Stimulated activated naive CD8-positive, alpha-beta T cell treated with anti-CD3 and anti-CD28 coated beads, Interleukin-15, Interleukin-2, amounts not matched to agents 100 ng/mL and 50 ng/mL, for 24 hours (primary cell): ENCODE data around the gene DLG2.

Experiments
- H3K27ac Mint-ChIP-seq: one replicate; pipeline ENCODE4 v1.8.0; 2021; ENCODE audit warnings: mild to moderate bottlenecking, mixed read lengths
- H3K27me3 Mint-ChIP-seq: one replicate; pipeline ENCODE4 v1.8.0; 2021; ENCODE audit warnings: mixed read lengths
- H3K36me3 Mint-ChIP-seq: one replicate; pipeline ENCODE4 v1.8.0; 2021; ENCODE audit warnings: low read depth, mixed read lengths
- H3K4me1 Mint-ChIP-seq: one replicate; pipeline ENCODE4 v1.8.0; 2021; ENCODE audit warnings: low read depth, mixed read lengths
- H3K4me3 Mint-ChIP-seq: one replicate; pipeline ENCODE4 v1.8.0; 2021; ENCODE audit warnings: mild to moderate bottlenecking, mixed read lengths
- H3K9me3 Mint-ChIP-seq: one replicate; pipeline ENCODE4 v1.8.0; 2021; ENCODE audit warnings: mixed read lengths

The DLG2 gene

GRCh38 chr11:84260862-84261261 lies 1366.3 kb downstream of the DLG2 start:
- Mint-ChIP-seq H3K4me3 (no peak overlapping the region), H3K36me3 (no peaks in the 10 kb centered on the region), H3K4me1 (no peaks in the 10 kb centered on the region), H3K27me3 (no peaks in the 10 kb centered on the region), H3K9me3 (no peaks in the 10 kb centered on the region), H3K27ac (no peak overlapping the region)

- H3K27me3 Mint-ChIP-seq, result no peaks in the 10 kb centered on the region
- H3K36me3 Mint-ChIP-seq, result no peaks in the 10 kb centered on the region
- no peaks in the 10 kb centered on the region for H3K9me3 Mint-ChIP-seq
- H3K27ac Mint-ChIP-seq, result no peak overlapping the region
- H3K4me3 Mint-ChIP-seq, result no peak overlapping the region
- H3K4me1 Mint-ChIP-seq, result no peaks in the 10 kb centered on the region
These were observed 1370.5 kb downstream of the DLG2 start for GRCh38 chr11:84256618-84257017.

GRCh38 chr11:84255483-84255882 lies 1371.7 kb downstream of the DLG2 start:
- Mint-ChIP-seq H3K4me3 (no peak overlapping the region), H3K4me1 (no peaks in the 10 kb centered on the region), H3K9me3 (no peaks in the 10 kb centered on the region), H3K27me3 (no peaks in the 10 kb centered on the region), H3K27ac (no peak overlapping the region), H3K36me3 (no peaks in the 10 kb centered on the region)

- Mint-ChIP-seq H3K36me3 (no peaks in the 10 kb centered on the region), H3K4me3 (no peak overlapping the region), H3K27me3 (no peaks in the 10 kb centered on the region), H3K27ac (no peak overlapping the region), H3K9me3 (no peaks in the 10 kb centered on the region), H3K4me1 (no peaks in the 10 kb centered on the region)
These were observed 1376.1 kb downstream of the DLG2 start for GRCh38 chr11:84250834-84251613.

GRCh38 chr11:84249344-84250135 lies 1377.6 kb downstream of the DLG2 start:
- H3K4me1 Mint-ChIP-seq, result no peaks in the 10 kb centered on the region
- no peak overlapping the region for H3K4me3 Mint-ChIP-seq
- peaks cover 7% of the 10 kb centered on the region for H3K9me3 Mint-ChIP-seq
- H3K27me3 Mint-ChIP-seq, result no peaks in the 10 kb centered on the region
- no peaks in the 10 kb centered on the region for H3K36me3 Mint-ChIP-seq
- H3K27ac Mint-ChIP-seq, result no peak overlapping the region

GRCh38 chr11:84247926-84248325 lies 1379.2 kb downstream of the DLG2 start:
- Mint-ChIP-seq H3K27me3 (no peaks in the 10 kb centered on the region), H3K9me3 (peaks cover 7% of the 10 kb centered on the region), H3K4me3 (no peak overlapping the region), H3K27ac (no peak overlapping the region), H3K4me1 (no peaks in the 10 kb centered on the region), H3K36me3 (no peaks in the 10 kb centered on the region)

GRCh38 chr11:84247129-84247528 lies 1380.0 kb downstream of the DLG2 start:
- H3K27ac Mint-ChIP-seq, result no peak overlapping the region
- H3K9me3 Mint-ChIP-seq, result peaks cover 7% of the 10 kb centered on the region
- no peak overlapping the region for H3K4me3 Mint-ChIP-seq
- no peaks in the 10 kb centered on the region for H3K27me3 Mint-ChIP-seq
- H3K36me3 Mint-ChIP-seq, result no peaks in the 10 kb centered on the region
- no peaks in the 10 kb centered on the region for H3K4me1 Mint-ChIP-seq

GRCh38 chr11:84243629-84244263 lies 1383.4 kb downstream of the DLG2 start:
- H3K27me3 Mint-ChIP-seq, result no peaks in the 10 kb centered on the region
- H3K4me3 Mint-ChIP-seq, result no peak overlapping the region
- no peaks in the 10 kb centered on the region for H3K4me1 Mint-ChIP-seq
- no peaks in the 10 kb centered on the region for H3K36me3 Mint-ChIP-seq
- H3K27ac Mint-ChIP-seq, result no peak overlapping the region
- H3K9me3 Mint-ChIP-seq, result peaks cover 13% of the 10 kb centered on the region

GRCh38 chr11:84241343-84242131 lies 1385.6 kb downstream of the DLG2 start:
- Mint-ChIP-seq H3K27ac (no peak overlapping the region), H3K4me3 (no peak overlapping the region), H3K4me1 (no peaks in the 10 kb centered on the region)

GRCh38 chr11:84240847-84241246 lies 1386.3 kb downstream of the DLG2 start:
- Mint-ChIP-seq H3K9me3 (peaks cover 16% of the 10 kb centered on the region), H3K4me1 (no peaks in the 10 kb centered on the region), H3K4me3 (no peak overlapping the region), H3K27me3 (no peaks in the 10 kb centered on the region), H3K36me3 (no peaks in the 10 kb centered on the region), H3K27ac (no peak overlapping the region)

More at GRCh38 chr11:84241343-84242131, 1385.6 kb downstream of the DLG2 start:
- peaks cover 16% of the 10 kb centered on the region for H3K9me3 Mint-ChIP-seq
- H3K36me3 Mint-ChIP-seq, result no peaks in the 10 kb centered on the region
- no peaks in the 10 kb centered on the region for H3K27me3 Mint-ChIP-seq

- H3K4me3 Mint-ChIP-seq, result no peak overlapping the region
- no peaks in the 10 kb centered on the region for H3K36me3 Mint-ChIP-seq
- H3K4me1 Mint-ChIP-seq, result no peaks in the 10 kb centered on the region
These were observed 1390.7 kb downstream of the DLG2 start for GRCh38 chr11:84236436-84236835.

GRCh38 chr11:84234462-84235202 lies 1392.5 kb downstream of the DLG2 start:
- Mint-ChIP-seq H3K36me3 (no peaks in the 10 kb centered on the region), H3K9me3 (peaks cover 12% of the 10 kb centered on the region), H3K27ac (no peak overlapping the region), H3K4me3 (no peak overlapping the region), H3K4me1 (no peaks in the 10 kb centered on the region), H3K27me3 (no peaks in the 10 kb centered on the region)

More at GRCh38 chr11:84236436-84236835, 1390.7 kb downstream of the DLG2 start:
- no peak overlapping the region for H3K27ac Mint-ChIP-seq
- no peaks in the 10 kb centered on the region for H3K27me3 Mint-ChIP-seq
- peaks cover 14% of the 10 kb centered on the region for H3K9me3 Mint-ChIP-seq

GRCh38 chr11:84234011-84234410 lies 1393.1 kb downstream of the DLG2 start:
- Mint-ChIP-seq H3K4me3 (no peak overlapping the region), H3K4me1 (no peaks in the 10 kb centered on the region), H3K27me3 (no peaks in the 10 kb centered on the region), H3K9me3 (peaks cover 12% of the 10 kb centered on the region), H3K36me3 (no peaks in the 10 kb centered on the region), H3K27ac (no peak overlapping the region)

- H3K27me3 Mint-ChIP-seq, result no peaks in the 10 kb centered on the region
- no peak overlapping the region for H3K4me3 Mint-ChIP-seq
These were observed 1394.6 kb downstream of the DLG2 start for GRCh38 chr11:84232511-84232910.

More at GRCh38 chr11:84232511-84232910, 1394.6 kb downstream of the DLG2 start:
- Mint-ChIP-seq H3K9me3 (peaks cover 13% of the 10 kb centered on the region), H3K36me3 (no peaks in the 10 kb centered on the region), H3K27ac (no peak overlapping the region), H3K4me1 (no peaks in the 10 kb centered on the region)
